K562 (cell line): ENCODE data around the gene POP7. TPM values are rescaled to one million over a fixed set of nuclear protein-coding genes. Genes with fewer than 3 reads are reported as not detected.
A peak's percentile ranks its signal among the peaks of the same experiment; 100 is the strongest.

Experiments used
- ATAC-seq: fragments of 200-7000 bp; cut with Tn5 transposase; 3 replicates; pipeline ENCODE4 v1.9.1; 2020; ENCODE audit warnings: moderate library complexity
- BruUV-seq: library from RNA; stranded (reverse); fragments of 400-500 nt; replicated peaks from 2 replicates; lab custom pipeline; 2021; lab: Mats Ljungman, UMichigan
- CTCF ChIA-PET: fragments of 300-600 bp; formaldehyde crosslinking; extraction: SDS; loops from one replicate; lab custom pipeline; 2021; ENCODE audit warnings: low intra/inter-chr PET ratio; lab: Yijun Ruan, JAX
- POLR2A ChIA-PET: fragments of 300-600, 350-650 bp; sonication (Branson Sonifier 250); formaldehyde crosslinking; extraction: SDS; loops from one replicate; lab custom pipeline; 2021; ENCODE audit warnings: antibody characterized with exemption, inconsistent platforms; lab: Yijun Ruan, JAX
- DNase-seq, 4 experiments: peaks; one replicate each; pipeline versions ENCODE4 v3.0.0 to v3.0.0-alpha.2; 2011 to 2018; ENCODE audit warnings: low spot score in 3 of 4, mixed read lengths in 3 of 4; ENCODE audit errors: extremely low read depth in 1 of 4
- FAIRE-seq: peaks from 2 replicates; lab custom pipeline; 2011; peaks lifted over from hg19 to GRCh38; lab: Jason Lieb, UNC
- H2AFZ ChIP-seq: 2 replicates; pipeline ENCODE4 v1.6.0; 2011; ENCODE audit warnings: low read depth, low read length, control low read depth, inconsistent platforms
- H3K27ac ChIP-seq: fragments of 200-600 bp; 3 replicates; pipeline ENCODE4 v1.8.0; 2011; ENCODE audit warnings: low read depth, mild to moderate bottlenecking, control low read depth, inconsistent platforms, low read length, moderate library complexity, mixed read lengths; ENCODE audit errors: extremely low read depth
- H3K27me3 ChIP-seq, 2 experiments: fragments of 300-600 bp in 1 of 2; 2 replicates in 1 of 2; 3 replicates in 1 of 2; pipeline versions ENCODE4 v1.6.0 to v1.8.0; 2011; ENCODE audit warnings: inconsistent platforms in 2 of 2, low read length in 2 of 2, mild to moderate bottlenecking in 1 of 2, mixed read lengths in 1 of 2, moderate library complexity in 1 of 2; ENCODE audit not compliant: control insufficient read depth in 2 of 2, insufficient read depth in 2 of 2
- H3K36me3 ChIP-seq: fragments of 300-600 bp; 3 replicates; pipeline ENCODE4 v1.8.0; 2011; ENCODE audit warnings: mild to moderate bottlenecking, low read length, inconsistent platforms; ENCODE audit not compliant: control insufficient read depth, insufficient read depth
- H3K4me1 ChIP-seq, 2 experiments: fragments of 200-600 bp in 1 of 2; replicated peaks in 1 of 2; 2 replicates in 1 of 2; 3 replicates in 1 of 2; pipeline versions ENCODE4 v1.5.1 to v1.8.0; 2011; ENCODE audit warnings: inconsistent platforms in 2 of 2, low read length in 2 of 2, mild to moderate bottlenecking in 1 of 2, mixed read lengths in 1 of 2, moderate library complexity in 1 of 2; ENCODE audit not compliant: control insufficient read depth in 2 of 2, insufficient read depth in 2 of 2
- H3K4me2 ChIP-seq: 2 replicates; pipeline ENCODE4 v1.6.1; 2011; ENCODE audit warnings: low read length, control low read depth, inconsistent platforms, mixed read lengths; ENCODE audit not compliant: insufficient read depth
- H3K4me3 ChIP-seq: fragments of 200-600 bp; sonication (generic), shearing (Covaris generic); 2 replicates; pipeline ENCODE4 v1.5.1; 2016; ENCODE audit warnings: control low read depth, inconsistent platforms
- H3K79me2 ChIP-seq: fragments of 200-600 bp; 3 replicates; pipeline ENCODE4 v1.8.0; 2011; ENCODE audit warnings: low read length, inconsistent platforms; ENCODE audit not compliant: control insufficient read depth, insufficient read depth
- H3K9ac ChIP-seq, 2 experiments: 2 replicates each; pipeline versions ENCODE4 v1.6.0 to v1.6.1; 2011; ENCODE audit warnings: low read depth in 2 of 2, low read length in 2 of 2, control low read depth in 1 of 2, inconsistent platforms in 1 of 2, mild to moderate bottlenecking in 1 of 2, mixed read lengths in 1 of 2; ENCODE audit not compliant: insufficient read depth in 1 of 2
- H3K9me1 ChIP-seq: one replicate; pipeline ENCODE4 v1.6.0; 2011; ENCODE audit warnings: inconsistent platforms, mild to moderate bottlenecking, low read length, moderate library complexity; ENCODE audit not compliant: control insufficient read depth, insufficient read depth
- H3K9me3 ChIP-seq: replicated peaks from 2 replicates; pipeline ENCODE4 v1.5.1; 2011; ENCODE audit warnings: low read depth, low read length, inconsistent platforms; ENCODE audit not compliant: control insufficient read depth, insufficient read depth
- H4K20me1 ChIP-seq: replicated peaks from 2 replicates; pipeline ENCODE4 v1.6.1; 2011; ENCODE audit warnings: low read length, inconsistent platforms, mixed read lengths; ENCODE audit not compliant: control insufficient read depth, insufficient read depth
- CREB5 ChIP-seq: fragments of 250-450 bp; sonication (Bioruptor Pico); IDR thresholded peaks from 2 replicates; pipeline ENCODE4 v1.5.0; 2020; ENCODE audit warnings: mild to moderate bottlenecking
- FUS ChIP-seq: fragments of 200-400 bp; formaldehyde crosslinking; optimal IDR thresholded peaks from 2 replicates; pipeline ENCODE3; 2017; ENCODE audit warnings: low read depth, low read length
- NR2C2 ChIP-seq, 2 experiments: fragments of 200-800 bp in 1 of 2; sonication (Bioruptor generic) in 1 of 2; sonication (generic) in 1 of 2; formaldehyde crosslinking in 1 of 2; IDR thresholded peaks; 2 replicates each; pipeline versions ENCODE4 v1.6.1 to v1.8.0; 2016 to 2022; ENCODE audit warnings: mild to moderate bottlenecking in 1 of 2, missing compliant biosample characterization in 1 of 2, missing genetic modification characterization in 1 of 2, missing genetic modification reagents in 1 of 2
- ZBTB11 ChIP-seq, 3 experiments: fragments of 200-800 bp in 1 of 3; fragments of 250-450 bp in 1 of 3; fragments of 450-650 bp in 1 of 3; sonication (Bioruptor Pico) in 1 of 3; sonication (Bioruptor generic) in 1 of 3; formaldehyde crosslinking in 1 of 3; IDR thresholded peaks; 2 replicates each; pipeline versions ENCODE4 v1.6.1 to v1.8.0; 2016 to 2022; ENCODE audit warnings: mild to moderate bottlenecking in 2 of 3, missing genetic modification characterization in 2 of 3, missing compliant biosample characterization in 1 of 3, moderate library complexity in 1 of 3
- ZC3H4 ChIP-seq: sonication (generic); formaldehyde crosslinking; IDR thresholded peaks from 2 replicates; pipeline ENCODE4 v1.9.0; 2021; ENCODE audit warnings: missing genetic modification reagents, borderline replicate concordance
- ZNF217 ChIP-seq: sonication (generic); formaldehyde crosslinking; IDR thresholded peaks from 2 replicates; pipeline ENCODE4 v1.8.0; 2022; ENCODE audit warnings: mild to moderate bottlenecking, missing genetic modification reagents
- WGBS: fragments of 100-300 bp; shearing (Covaris generic); methylation state at CpG from one replicate; pipeline ENCODE4 v1.1.6; 2016; ENCODE audit warnings: low coverage, mixed read lengths; ENCODE audit not compliant: insufficient coverage; ENCODE audit errors: missing lambda C conversion rate; 5-methylcytosine and 5-hydroxymethylcytosine counted together
- in situ Hi-C: fragments of 300-500 bp; cut with MboI; formaldehyde crosslinking; loops from 4 replicates; pipeline ENCODE4 v1.15.0; 2018; ENCODE audit warnings: inconsistent platforms, mixed read lengths
- intact Hi-C: fragments of 100-400 bp; cut with micrococcal nuclease; formaldehyde crosslinking; loops from 2 replicates; pipeline ENCODE4 v1.14.2; 2022
- polyA plus RNA-seq, 8 experiments: library from polyadenylated mRNA; depleted of rRNA in 4 of 8; stranded (reverse) in 5 of 8; unstranded in 3 of 8; fragments of >200 nt; fragmentation: Nextera tagmentation in 2 of 8; fragmentation: Illumina TruSeq in 1 of 8; extraction: Ambion mirVana in 2 of 8; extraction: Trizol in 1 of 8; gene quantifications; 2 replicates each; pipeline versions ENCODE4 v1.2.1 to v1.2.3, GENCODE V29; 2011 to 2014; ENCODE audit warnings: inconsistent platforms in 1 of 8, missing spikeins in 1 of 8
- total RNA-seq, 7 experiments: library from RNA; depleted of rRNA in 6 of 7; stranded (reverse); fragments of >200 nt in 6 of 7; fragmentation: Illumina TruSeq in 2 of 7; extraction: Trizol in 2 of 7; gene quantifications; 2 replicates each; pipeline versions ENCODE4 v1.2.1 to v1.2.3, GENCODE V29; 2011 to 2021; ENCODE audit warnings: low replicate concordance in 1 of 7

Gene POP7
- total and polyA plus RNA-seq, 9 of the 15 experiments (the other 6 are each of a cell fraction or from before 2014, with no cell fraction given): 11.5 to 163 (median 68.9) TPM

GRCh38 chr7:100706672-100707311 is 871 bp downstream of the POP7 start:
- intact Hi-C loops: loop anchor here (5.0 kb wide), 1 partner anchor 96 kb away; no protein-coding TSS in a partner anchor
- no peaks in the 10 kb centered on the region for H3K9me1 ChIP-seq
- no TSS peak for BruUV-seq
- ATAC-seq: peak; percentile 9
- WGBS: 2% methylated on average over 34 of the region's 34 CpGs
- H3K9ac ChIP-seq: peak overlapping the region; percentile 83 to 96
- ChIA-PET POLR2A (interaction anchor here (0.6 to 2.8 kb wide), 5 partner anchors 8 to 165 kb away, joined by 3 to 11 read pairs (median 4); partner anchors contain the start of genes FBXO24 and LRCH4), CTCF (interaction anchor here (2.4 kb wide), 1 partner anchor 145 kb away, joined by 22 read pairs; the partner anchor contains the start of gene SLC12A9)
- FAIRE-seq: peak; percentile 42
- H3K27me3 ChIP-seq: 0 out of 5 replicates have a peak, but pooled peaks cover 0 to 3% of the 10 kb centered on the region in 2 experiments
- H3K4me2 ChIP-seq: peak overlapping the region; percentile 98
- DNase-seq: peak in 3 of 4 experiments; percentile 64 to 79 (median 69)
- H2AFZ ChIP-seq: peak overlapping the region; percentile 78; the same call in 1 of the 2 replicates
- H3K36me3 ChIP-seq: peaks cover 22% of the 10 kb centered on the region
- peaks cover 6 to 30% of the 10 kb centered on the region in 2 experiments; a peak in 4 of 5 replicates for H3K4me1 ChIP-seq
- H3K79me2 ChIP-seq: peaks cover 25% of the 10 kb centered on the region
- peak overlapping the region; percentile 83 for H3K27ac ChIP-seq
- in situ Hi-C loops: loop anchor here (5.0 kb wide), 1 partner anchor 146 kb away; the partner anchor contains the start of gene SLC12A9
- H3K9me3 ChIP-seq: no peaks in the 10 kb centered on the region
- peak overlapping the region; percentile 66 for H3K4me3 ChIP-seq
- 0 out of 2 replicates have a peak, but pooled peaks cover 4% of the 10 kb centered on the region for H4K20me1 ChIP-seq
- TF ChIP-seq ZC3H4 (no peak), ZBTB11 (CRISPR knock-in tag; IDR thresholded peaks at IDR 0.05) (no peak), NR2C2 (CRISPR knock-in tag; IDR thresholded peaks at IDR 0.05) (no peak), NR2C2 (tag; IDR thresholded peaks at IDR 0.05) (peak; percentile 35; the same call in 1 of the 2 replicates), ZNF217 (CRISPR knock-in tag) (no peak), CREB5 (CRISPR knock-in tag) (no peak), FUS (no peak)
